GM10266 (cell line): Measurements from ENCODE around the gene SPATA9.
A peak's percentile ranks its signal among the peaks of the same experiment; 100 is the strongest.

ENCODE experiments used
- DNase-seq: peaks from one replicate; pipeline ENCODE4 v3.0.0; 2012; ENCODE audit errors: extremely low spot score
- TF ChIP-seq, protein P1 (sequence below): IDR thresholded peaks from 2 replicates; pipeline ENCODE4 v1.5.1; 2012; ENCODE audit warnings: mild to moderate bottlenecking, low read depth; ENCODE audit not compliant: control insufficient read depth, insufficient read depth; ENCODE audit errors: missing control alignments

The SPATA9 gene

DNA sequence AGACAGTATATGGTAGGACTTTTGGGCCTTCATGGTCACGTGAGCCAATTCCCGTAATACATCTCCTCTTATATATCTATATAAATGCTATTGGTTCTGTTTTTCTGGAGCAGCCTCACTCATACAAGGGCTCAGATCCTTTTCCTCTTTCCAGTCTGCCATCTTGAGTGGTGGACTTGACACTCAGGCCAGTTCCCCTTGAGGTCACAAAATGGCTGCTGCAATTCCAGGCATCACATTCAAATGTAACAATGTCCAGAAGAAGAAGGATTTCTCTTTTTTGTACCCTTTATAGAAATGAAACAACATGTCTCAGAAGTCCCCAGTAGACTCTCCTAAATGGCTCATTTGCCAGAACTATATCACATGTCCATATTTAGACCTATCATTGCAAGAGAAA lies 58.4 kb downstream of the SPATA9 start:
- TF ChIP-seq, protein P1, sequence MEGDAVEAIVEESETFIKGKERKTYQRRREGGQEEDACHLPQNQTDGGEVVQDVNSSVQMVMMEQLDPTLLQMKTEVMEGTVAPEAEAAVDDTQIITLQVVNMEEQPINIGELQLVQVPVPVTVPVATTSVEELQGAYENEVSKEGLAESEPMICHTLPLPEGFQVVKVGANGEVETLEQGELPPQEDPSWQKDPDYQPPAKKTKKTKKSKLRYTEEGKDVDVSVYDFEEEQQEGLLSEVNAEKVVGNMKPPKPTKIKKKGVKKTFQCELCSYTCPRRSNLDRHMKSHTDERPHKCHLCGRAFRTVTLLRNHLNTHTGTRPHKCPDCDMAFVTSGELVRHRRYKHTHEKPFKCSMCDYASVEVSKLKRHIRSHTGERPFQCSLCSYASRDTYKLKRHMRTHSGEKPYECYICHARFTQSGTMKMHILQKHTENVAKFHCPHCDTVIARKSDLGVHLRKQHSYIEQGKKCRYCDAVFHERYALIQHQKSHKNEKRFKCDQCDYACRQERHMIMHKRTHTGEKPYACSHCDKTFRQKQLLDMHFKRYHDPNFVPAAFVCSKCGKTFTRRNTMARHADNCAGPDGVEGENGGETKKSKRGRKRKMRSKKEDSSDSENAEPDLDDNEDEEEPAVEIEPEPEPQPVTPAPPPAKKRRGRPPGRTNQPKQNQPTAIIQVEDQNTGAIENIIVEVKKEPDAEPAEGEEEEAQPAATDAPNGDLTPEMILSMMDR = no peak
- no peak for DNase-seq

DNA sequence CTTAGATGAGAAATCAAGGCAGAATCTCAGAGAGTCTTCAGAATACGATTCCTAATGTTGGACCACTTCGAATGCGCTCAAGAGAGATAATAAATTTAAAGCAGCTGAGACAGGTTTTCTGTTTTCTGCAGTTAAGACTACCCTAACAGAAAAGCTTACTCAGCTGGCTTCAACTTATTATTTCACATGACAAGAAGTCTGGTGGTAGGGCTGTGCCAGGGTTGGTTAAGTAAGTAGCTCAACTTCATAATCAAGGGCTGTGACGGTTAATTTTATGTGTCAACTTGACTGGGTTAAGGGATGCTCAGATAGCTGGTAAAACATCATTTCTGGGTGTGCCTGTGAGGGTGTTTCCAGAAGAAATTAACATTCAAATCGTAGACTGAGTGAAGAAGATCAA lies 59.1 kb downstream of the SPATA9 start:
- DNase-seq = no peak
- TF ChIP-seq, protein P1 = no peak

DNA sequence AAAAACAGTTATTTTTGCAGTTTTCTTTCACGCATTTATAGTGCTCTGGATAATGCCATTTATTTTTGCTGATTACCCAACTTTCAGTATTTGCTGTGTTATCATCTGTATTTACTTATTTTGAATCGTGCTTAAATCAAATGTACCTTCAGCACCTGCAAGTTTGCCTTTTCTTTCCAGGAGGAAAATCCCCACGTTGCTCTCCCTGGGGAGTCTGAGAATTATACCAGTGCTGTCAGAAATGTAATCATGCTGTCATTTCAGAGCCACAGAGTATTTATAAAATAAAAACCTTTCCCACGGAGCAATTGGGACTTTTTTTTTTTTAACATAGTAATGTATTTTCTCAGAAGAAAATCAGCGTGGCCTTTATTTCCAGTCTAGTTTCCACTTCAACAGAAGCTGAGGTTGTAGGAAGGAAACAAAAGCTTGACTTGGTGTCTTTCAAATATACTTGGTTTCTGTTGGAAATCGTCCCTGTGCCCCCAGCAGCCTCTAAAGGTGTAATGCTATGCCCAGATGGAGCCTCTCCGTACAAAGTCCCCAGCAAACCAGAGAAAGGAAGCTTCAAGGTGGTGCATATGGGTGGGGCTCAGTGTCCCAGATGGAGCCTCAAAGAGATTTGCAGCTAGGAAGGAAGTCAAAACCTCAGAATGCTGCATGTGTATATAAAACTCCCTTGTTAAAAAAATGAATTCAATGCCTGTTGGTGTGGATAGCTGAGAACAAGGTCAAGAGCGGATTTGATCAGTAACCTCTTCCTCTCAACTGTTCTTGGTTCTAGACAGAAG lies 60.8 kb downstream of the SPATA9 start:
- DNase-seq = no peak
- TF ChIP-seq, protein P1 = no peak

DNA sequence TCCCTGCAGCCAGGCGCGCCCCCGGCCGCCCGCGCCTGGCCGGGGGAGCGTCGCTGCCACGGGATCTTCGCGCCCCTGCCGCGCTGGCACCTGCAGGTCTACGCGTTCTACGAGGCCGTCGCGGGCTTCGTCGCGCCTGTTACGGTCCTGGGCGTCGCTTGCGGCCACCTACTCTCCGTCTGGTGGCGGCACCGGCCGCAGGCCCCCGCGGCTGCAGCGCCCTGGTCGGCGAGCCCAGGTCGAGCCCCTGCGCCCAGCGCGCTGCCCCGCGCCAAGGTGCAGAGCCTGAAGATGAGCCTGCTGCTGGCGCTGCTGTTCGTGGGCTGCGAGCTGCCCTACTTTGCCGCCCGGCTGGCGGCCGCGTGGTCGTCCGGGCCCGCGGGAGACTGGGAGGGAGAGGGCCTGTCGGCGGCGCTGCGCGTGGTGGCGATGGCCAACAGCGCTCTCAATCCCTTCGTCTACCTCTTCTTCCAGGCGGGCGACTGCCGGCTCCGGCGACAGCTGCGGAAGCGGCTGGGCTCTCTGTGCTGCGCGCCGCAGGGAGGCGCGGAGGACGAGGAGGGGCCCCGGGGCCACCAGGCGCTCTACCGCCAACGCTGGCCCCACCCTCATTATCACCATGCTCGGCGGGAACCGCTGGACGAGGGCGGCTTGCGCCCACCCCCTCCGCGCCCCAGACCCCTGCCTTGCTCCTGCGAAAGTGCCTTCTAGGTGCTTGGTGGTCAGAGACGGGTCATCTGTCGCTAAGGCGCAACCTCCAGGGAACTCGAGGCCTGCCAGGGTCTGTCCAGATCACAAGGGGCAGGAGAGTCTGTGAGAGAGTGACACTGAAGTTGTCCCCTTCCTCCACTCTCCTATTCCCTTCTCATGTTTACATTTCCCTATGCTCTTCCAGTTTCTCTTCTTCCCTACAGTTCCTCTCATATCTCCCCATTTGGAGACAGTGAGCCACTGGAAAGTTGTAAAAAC lies 61.6 kb downstream of the SPATA9 start:
- peak; percentile 72 for DNase-seq
- TF ChIP-seq, protein P1 = no peak

DNA sequence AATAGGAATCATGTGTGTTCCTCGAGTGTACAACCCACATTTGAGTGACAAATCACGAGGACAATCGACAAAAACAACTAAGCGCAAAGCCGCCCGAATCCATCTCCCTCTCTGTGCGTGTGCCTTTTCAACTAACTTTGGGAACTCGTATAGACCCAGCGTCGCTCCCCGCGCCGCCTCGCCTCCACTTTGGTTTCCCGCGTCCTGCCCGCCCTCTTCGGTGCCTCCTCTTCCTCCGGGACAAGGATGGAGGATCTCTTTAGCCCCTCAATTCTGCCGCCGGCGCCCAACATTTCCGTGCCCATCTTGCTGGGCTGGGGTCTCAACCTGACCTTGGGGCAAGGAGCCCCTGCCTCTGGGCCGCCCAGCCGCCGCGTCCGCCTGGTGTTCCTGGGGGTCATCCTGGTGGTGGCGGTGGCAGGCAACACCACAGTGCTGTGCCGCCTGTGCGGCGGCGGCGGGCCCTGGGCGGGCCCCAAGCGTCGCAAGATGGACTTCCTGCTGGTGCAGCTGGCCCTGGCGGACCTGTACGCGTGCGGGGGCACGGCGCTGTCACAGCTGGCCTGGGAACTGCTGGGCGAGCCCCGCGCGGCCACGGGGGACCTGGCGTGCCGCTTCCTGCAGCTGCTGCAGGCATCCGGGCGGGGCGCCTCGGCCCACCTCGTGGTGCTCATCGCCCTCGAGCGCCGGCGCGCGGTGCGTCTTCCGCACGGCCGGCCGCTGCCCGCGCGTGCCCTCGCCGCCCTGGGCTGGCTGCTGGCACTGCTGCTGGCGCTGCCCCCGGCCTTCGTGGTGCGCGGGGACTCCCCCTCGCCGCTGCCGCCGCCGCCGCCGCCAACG lies 62.5 kb downstream of the SPATA9 start, which contains the start of gene GPR150:
TSS of gene GPR150 (plus strand) at position 58 of the 840 bp plus-strand sequence. CDS start at position 247, 189 bp downstream.
- peak; percentile 83 for DNase-seq
- TF ChIP-seq, protein P1 = no peak

DNA sequence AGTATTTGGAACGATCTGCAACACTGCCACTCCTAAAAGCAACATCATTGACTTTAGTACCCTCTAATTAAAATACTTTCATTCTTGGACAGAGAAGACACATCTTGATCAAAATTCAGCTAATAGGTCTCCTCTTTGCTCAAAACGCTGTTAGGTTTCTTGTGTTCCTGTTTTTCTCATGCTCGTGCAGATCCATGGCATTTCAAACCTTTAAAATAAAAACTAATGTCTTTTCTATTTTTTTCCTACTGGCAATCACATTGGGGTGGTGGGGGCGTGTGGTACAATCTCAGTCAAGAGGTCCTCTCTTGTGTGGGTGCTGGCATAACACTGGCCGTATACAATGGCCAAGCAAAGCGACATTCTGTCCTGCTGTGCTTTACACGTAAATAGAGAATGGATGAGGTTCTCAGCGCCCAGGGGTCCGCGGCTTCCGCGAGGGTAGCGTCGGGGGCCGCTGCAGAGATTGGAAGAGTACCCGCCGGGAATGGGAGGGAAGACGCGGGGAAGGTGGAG lies 63.2 kb downstream of the SPATA9 start:
- no peak for DNase-seq
- TF ChIP-seq, protein P1 = no peak
